ENCODE data around the gene MRNIP.

GRCh38 chr5:179872828-179873575 lies 14.4 kb upstream of the MRNIP start:
- TF ChIP-seq MYC (IDR thresholded peaks at IDR 0.05; ENCODE audit: borderline replicate concordance, low read length), result no peak
- TF ChIP-seq ZSCAN20 (CRISPR knock-in tag; IDR thresholded peaks at IDR 0.05), result no peak
- no peak for TF ChIP-seq USF2 (IDR thresholded peaks at IDR 0.05)
- TF ChIP-seq CTCF (IDR thresholded peaks at IDR 0.05), result no peak
- no peak for TF ChIP-seq POLR2AphosphoS2 (conservative IDR thresholded peaks at IDR 0.05; ENCODE audit: low read length)
- TF ChIP-seq HDAC2 (IDR thresholded peaks at IDR 0.05), result no peak
- TF ChIP-seq FOSL2 (IDR thresholded peaks at IDR 0.05), result no peak
- TF ChIP-seq FOSL2 (CRISPR knock-in tag; IDR thresholded peaks at IDR 0.05), result no peak
- no peak for TF ChIP-seq MAFK (IDR thresholded peaks at IDR 0.05; ENCODE audit: partially characterized antibody)
- no peak for TF ChIP-seq REST (IDR thresholded peaks at IDR 0.05)
- TF ChIP-seq HOXB13 (CRISPR knock-in tag; IDR thresholded peaks at IDR 0.05; ENCODE audit: low read depth), result no peak
- TF ChIP-seq EP300 (IDR thresholded peaks at IDR 0.05), result no peak
